ENCODE measurements around the gene C6orf62.
"Not testable (repeated sequence)": the region's sequence is repeated elsewhere in the genome, so short reads cannot be mapped to it uniquely, and the experiment has no call there.

C6orf62 gene

GRCh38 chr6:24668997-24669361 lies 50.0 kb downstream of the C6orf62 start:
- Histone ChIP-seq H3K36me3 (replicated peaks; ENCODE audit: low read depth, low read length) (peaks cover 10% of the 10 kb centered on the region), H3K27ac (ENCODE audit: low read length) (no peak overlapping the region), H3K9me3 (ENCODE audit: insufficient read depth, low read length) (no peaks in the 10 kb centered on the region; the same call in 1 of the 2 replicates), H3K4me3 (ENCODE audit: low read length) (no peak overlapping the region), H3K4me2 (ENCODE audit: low read length) (no peak overlapping the region), H3K9ac (ENCODE audit: low read length) (no peak overlapping the region), H3K27me3 (ENCODE audit: low read depth, low read length) (no peaks in the 10 kb centered on the region), H3K4me1 (ENCODE audit: low read length) (peaks cover 11% of the 10 kb centered on the region; the same call in 1 of the 2 replicates), H2AFZ (ENCODE audit: low read depth, low read length) (no peak overlapping the region), H4K20me1 (ENCODE audit: insufficient read depth, low read length) (no peaks in the 10 kb centered on the region), H3K79me2 (ENCODE audit: low read length) (peaks cover 33% of the 10 kb centered on the region)
- TF ChIP-seq CTCF (IDR thresholded peaks at IDR 0.05; ENCODE audit: low read depth, low read length) = no peak
- TF ChIP-seq EZH2phosphoT487 (IDR thresholded peaks at IDR 0.05; ENCODE audit: low read depth) = no peak

- H3K9me3 ChIP-seq (ENCODE audit: insufficient read depth, low read length); H3K27ac ChIP-seq (ENCODE audit: low read length); H4K20me1 ChIP-seq (ENCODE audit: insufficient read depth, low read length); H3K9ac ChIP-seq (ENCODE audit: low read length); H2AFZ ChIP-seq (ENCODE audit: low read depth, low read length); H3K4me3 ChIP-seq (ENCODE audit: low read length); H3K4me2 ChIP-seq (ENCODE audit: low read length); H3K27me3 ChIP-seq (ENCODE audit: low read depth, low read length): not testable (repeated sequence)
- Histone ChIP-seq H3K36me3 (replicated peaks; ENCODE audit: low read depth, low read length) (peaks cover 11% of the 10 kb centered on the region), H3K4me1 (ENCODE audit: low read length) (peaks cover 11% of the 10 kb centered on the region; the same call in 1 of the 2 replicates), H3K79me2 (ENCODE audit: low read length) (peaks cover 33% of the 10 kb centered on the region)
Observed at GRCh38 chr6:24668066-24668996, 50.6 kb downstream of the C6orf62 start.

- peaks cover 33% of the 10 kb centered on the region for H3K79me2 ChIP-seq (ENCODE audit: low read length)
- peak overlapping the region; percentile 75 for H3K27ac ChIP-seq (ENCODE audit: low read length)
- H2AFZ ChIP-seq (ENCODE audit: low read depth, low read length) = peak overlapping the region; percentile 97
- peak overlapping the region; percentile 99 for H3K9ac ChIP-seq (ENCODE audit: low read length)
- no peaks in the 10 kb centered on the region for H3K27me3 ChIP-seq (ENCODE audit: low read depth, low read length)
- peaks cover 11% of the 10 kb centered on the region; the same call in 1 of the 2 replicates for H3K4me1 ChIP-seq (ENCODE audit: low read length)
- peaks cover 16% of the 10 kb centered on the region for H3K36me3 ChIP-seq (replicated peaks; ENCODE audit: low read depth, low read length)
- no peaks in the 10 kb centered on the region; the same call in 1 of the 2 replicates for H3K9me3 ChIP-seq (ENCODE audit: insufficient read depth, low read length)
- no peak for TF ChIP-seq EZH2phosphoT487 (IDR thresholded peaks at IDR 0.05; ENCODE audit: low read depth)
- TF ChIP-seq CTCF (IDR thresholded peaks at IDR 0.05; ENCODE audit: low read depth, low read length) = 0 out of 2 replicates have a peak, but pooled peaks have one; percentile 2
- no peaks in the 10 kb centered on the region for H4K20me1 ChIP-seq (ENCODE audit: insufficient read depth, low read length)
- peak overlapping the region; percentile 100 for H3K4me3 ChIP-seq (ENCODE audit: low read length)
- peak overlapping the region; percentile 98 for H3K4me2 ChIP-seq (ENCODE audit: low read length)
Observed at GRCh38 chr6:24667378-24667803, 51.6 kb downstream of the C6orf62 start.

- TF ChIP-seq CTCF (IDR thresholded peaks at IDR 0.05; ENCODE audit: low read depth, low read length) = peak; percentile 11; the same call in 1 of the 2 replicates
- TF ChIP-seq EZH2phosphoT487 (IDR thresholded peaks at IDR 0.05; ENCODE audit: low read depth) = no peak
- Histone ChIP-seq H4K20me1 (ENCODE audit: insufficient read depth, low read length) (no peaks in the 10 kb centered on the region), H2AFZ (ENCODE audit: low read depth, low read length) (peak within 1 kb of the TSS; percentile 97), H3K9me3 (ENCODE audit: insufficient read depth, low read length) (no peaks in the 10 kb centered on the region; the same call in 1 of the 2 replicates), H3K9ac (ENCODE audit: low read length) (peak within 1 kb of the TSS; percentile 99), H3K79me2 (ENCODE audit: low read length) (peaks cover 33% of the 10 kb centered on the region), H3K27me3 (ENCODE audit: low read depth, low read length) (no peaks in the 10 kb centered on the region), H3K4me2 (ENCODE audit: low read length) (peak within 1 kb of the TSS; percentile 98), H3K4me3 (ENCODE audit: low read length) (peak within 1 kb of the TSS; percentile 100), H3K36me3 (replicated peaks; ENCODE audit: low read depth, low read length) (peaks cover 16% of the 10 kb centered on the region), H3K27ac (ENCODE audit: low read length) (peak within 1 kb of the TSS; percentile 75), H3K4me1 (ENCODE audit: low read length) (peaks cover 11% of the 10 kb centered on the region; the same call in 1 of the 2 replicates)
Observed at GRCh38 chr6:24666641-24667377, 52.1 kb downstream of the C6orf62 start, which contains the start of the genes ACOT13 and TDP2. ACOT13 (plus strand) TSS chr6:24667077; CDS start chr6:24667264, 187 bp downstream. TDP2 (minus strand) TSS chr6:24666899; CDS start chr6:24666862, 37 bp downstream.
